GM19397 (cell line): ENCODE results near the gene HIGD1B.

Experiments used
- ATAC-seq: cut with Tn5 transposase; IDR thresholded peaks from one replicate; pipeline ENCODE4 v1.9.1; 2021; ENCODE audit warnings: mild to moderate bottlenecking, moderate library complexity; ENCODE audit not compliant: unreplicated experiment

HIGD1B gene

DNA sequence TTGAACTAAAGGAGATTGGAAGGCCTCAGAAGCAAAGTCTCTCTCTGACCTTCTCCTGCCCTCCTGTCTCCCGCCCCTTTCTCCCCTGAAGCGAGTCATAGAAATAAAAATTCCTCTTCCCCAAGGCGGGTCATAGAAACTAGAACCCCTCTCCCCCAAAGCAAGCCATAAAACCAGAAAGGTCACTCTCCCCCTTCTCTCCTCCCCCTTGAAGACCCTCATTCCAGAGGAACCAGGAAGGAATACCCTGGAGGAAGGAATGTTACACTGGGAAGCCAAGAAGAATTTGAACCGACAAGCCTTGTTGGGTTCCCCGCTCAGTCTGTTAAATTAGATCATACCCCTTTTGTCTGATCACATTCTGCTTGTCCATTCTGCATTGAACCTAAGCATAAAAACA lies 14.9 kb upstream of the HIGD1B start:
- ATAC-seq, result no peak

DNA sequence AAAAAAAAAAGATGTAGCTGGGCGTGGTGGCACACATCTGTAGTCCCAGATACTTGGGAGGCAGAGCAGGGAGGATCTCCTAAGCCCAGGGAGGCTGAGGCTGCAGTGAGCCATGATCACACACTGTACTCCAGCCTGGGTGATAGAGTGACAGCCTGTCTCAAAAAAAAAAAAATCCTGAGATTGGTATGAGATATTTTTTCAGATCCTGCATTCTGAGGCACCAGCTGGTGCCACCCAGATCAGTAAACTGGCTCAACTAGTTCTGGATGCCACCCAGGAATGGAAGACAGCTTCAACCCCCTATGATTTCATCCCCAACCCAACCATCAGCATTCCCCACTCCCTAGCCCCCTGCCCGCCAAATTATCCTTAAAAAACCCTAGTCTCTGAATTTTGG lies 10.5 kb upstream of the HIGD1B start:
- no peak for ATAC-seq

DNA sequence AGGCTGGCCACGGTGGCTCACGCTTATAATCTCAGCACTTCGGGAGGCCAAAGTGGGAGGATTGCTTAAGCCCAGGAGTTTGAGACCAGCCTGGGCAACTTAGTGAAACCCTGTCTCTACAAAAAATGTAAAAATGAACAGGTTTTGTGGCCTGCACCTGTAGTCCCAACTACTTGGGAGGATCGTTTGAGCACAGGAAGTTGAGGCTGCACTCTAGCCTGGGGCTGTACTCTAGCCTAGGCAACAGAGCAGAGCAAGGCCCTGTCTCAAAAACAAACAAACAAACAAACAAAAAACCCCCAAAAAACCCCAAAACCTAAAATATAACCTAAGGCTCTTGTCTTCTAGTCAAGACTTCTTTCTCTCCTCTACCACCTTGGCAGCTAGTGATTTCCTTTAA lies 7.4 kb upstream of the HIGD1B start:
- no peak for ATAC-seq

DNA sequence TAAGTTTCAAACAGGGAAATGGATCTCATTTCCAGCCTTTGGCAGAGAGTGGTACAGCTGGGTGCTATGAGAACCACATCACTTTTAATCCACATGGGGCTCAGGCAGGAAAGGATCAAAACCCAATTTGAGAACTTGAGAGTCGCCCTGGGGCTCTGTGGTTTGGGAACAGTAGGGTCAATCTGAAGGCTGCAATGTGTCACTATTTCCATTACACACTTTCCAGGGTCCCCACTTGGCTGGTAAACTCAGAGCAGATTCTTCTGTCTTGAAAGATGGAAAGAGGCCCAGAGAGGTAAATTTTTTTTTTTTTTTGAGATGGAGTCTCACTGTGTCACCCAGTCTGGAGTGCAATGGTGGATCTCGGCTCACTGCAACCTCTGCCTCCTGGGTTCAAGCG lies 6.7 kb upstream of the HIGD1B start:
- ATAC-seq, result no peak

DNA sequence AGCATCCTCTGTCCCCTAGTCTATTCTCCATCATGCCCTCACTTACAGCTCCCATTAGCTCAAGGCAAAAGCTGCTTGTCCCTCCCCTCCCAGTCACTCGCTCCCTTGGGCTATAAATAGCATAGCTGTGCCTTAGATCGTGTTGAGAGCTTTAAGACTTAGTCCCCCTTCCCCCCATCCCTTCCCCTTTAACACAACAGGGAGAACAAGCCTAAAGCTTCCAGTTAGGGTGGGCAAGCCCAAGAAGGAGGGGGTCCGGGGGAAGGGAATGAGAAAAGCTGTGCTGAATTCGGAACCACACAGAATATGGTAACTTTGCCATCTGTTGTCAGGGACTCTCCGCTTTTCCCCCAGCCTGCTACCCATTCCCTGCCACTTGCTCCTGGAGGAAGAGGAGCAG lies 4.9 kb upstream of the HIGD1B start:
- ATAC-seq, result no peak

DNA sequence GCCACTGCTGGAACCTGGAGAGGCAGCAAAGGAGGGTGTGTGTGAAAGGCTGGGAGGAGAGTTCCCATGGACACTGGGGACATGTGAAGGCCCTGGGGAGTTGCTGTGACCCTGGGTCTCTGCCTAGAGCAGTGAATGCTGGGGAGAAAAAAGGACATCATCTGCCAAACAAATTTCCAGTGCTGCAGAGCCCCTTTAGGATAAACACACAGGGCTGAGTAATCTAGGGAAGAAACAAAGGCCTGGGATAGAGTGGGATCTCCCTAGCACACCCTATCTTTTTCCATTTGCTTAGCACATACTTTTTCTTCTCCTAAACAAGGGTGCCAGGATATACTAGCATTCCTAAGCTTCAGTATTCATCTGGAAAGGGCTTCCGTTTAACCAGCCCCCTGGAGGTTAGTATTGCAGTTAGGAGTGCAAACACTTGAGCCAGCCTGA lies 3.3 kb upstream of the HIGD1B start:
- no peak for ATAC-seq

DNA sequence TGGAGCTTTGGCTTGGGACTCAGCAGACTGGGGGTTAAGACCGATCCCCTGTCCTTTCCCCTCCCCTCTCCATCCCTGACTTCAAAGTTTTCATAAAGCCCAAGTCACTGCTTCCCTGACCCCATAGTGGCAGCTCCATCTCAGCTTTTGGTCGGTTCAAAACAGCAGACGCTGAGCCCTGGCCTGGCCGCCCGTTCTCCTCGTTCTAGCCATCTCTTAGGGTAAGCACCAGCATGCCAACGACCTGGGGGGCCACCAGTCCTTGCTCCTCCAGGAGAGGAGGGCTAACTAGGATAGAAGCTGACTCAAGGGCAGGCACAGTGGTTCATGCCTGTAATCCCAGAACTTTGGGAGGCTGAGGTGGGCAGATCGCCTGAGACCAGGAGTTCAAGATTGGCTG lies 1.5 kb upstream of the HIGD1B start:
- no peak for ATAC-seq

DNA sequence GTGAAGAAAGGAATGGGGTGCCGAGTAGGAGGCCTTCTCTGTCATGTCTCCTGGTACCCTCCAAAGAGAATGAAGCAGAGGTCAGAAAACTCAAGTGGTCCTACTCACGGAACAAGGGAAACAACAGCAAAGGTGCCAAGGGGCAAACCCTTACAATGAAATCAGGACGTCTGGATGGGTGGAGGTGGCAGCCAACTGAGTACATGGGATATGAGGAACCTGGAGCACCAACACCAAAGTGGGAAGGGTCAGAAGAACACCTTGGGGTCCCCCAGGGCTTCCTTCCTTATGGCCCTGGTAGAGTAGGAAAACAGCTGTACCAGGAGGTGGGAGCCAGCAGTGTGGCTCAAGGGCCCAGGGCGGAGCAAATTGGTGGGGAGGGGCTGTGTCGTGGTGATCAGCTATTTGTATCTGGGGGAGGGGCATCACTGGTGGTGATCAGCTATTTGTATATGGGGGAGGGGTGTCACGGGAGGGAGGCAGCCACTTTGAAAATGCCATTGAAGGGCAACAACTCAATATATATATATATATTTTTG lies 643 bp downstream of the HIGD1B start:
- no peak for ATAC-seq

DNA sequence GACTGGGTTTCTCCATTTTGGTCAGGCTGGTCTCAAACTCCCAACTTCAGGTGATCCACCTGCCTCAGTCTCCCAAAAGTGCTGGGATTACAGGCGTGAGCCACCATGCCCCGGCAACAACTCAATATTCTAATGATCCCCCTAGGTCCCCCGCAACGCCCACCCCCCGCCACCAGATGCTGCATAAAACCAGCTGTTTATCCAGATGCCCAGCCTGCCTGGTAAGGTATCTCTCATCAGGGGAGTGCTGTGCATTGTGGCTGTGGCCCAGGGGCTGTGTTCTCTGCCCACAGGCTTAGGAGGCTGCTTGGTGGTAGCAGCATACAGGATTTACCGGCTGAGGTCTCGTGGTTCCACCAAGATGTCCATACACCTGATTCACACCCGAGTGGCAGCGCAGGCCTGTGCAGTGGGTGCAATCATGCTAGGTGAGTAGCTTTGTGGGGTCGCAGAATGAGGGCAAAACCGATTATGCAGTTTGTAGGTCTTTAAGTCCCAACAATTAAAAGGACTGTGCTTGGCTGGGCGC lies 1.3 kb downstream of the HIGD1B start:
- ATAC-seq, result no peak

DNA sequence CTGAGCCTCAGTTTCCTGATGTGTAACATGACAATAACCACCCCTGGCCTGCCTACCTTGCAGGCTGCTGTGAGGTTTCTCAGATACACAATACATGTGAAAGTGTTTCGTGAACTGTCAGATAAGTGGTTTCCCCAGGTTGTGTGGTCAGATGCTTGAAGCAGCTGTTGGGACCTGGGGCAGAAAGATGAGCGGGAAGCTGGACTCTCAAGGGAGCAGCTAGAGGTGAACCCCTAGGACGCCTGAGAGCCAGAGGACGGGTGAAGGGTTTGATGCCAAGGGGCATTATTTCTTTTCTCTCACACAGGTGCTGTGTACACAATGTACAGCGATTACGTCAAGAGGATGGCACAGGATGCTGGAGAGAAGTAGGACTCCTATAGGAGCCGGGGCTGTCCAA lies 2.3 kb downstream of the HIGD1B start:
- ATAC-seq, result no peak

DNA sequence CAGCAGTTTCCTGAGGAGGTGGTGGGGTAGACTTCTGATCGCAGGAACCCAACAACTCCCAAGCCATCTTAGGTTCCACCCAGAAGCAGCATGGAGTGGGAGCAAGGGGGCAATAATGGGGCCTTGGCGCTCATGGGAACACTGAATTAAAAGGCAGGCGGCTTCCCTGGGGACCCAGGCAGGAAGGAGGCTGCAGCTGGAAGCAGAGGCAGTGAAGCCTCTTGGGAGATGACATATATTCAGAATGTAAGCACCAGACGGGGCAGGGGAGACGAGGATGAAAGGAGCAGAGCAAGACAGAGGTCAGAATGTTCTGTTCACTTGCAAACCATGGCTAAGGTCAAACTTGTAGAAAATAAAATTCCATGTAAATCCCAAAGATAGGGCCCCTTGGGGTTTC lies 2.9 kb downstream of the HIGD1B start:
- ATAC-seq, result no peak

DNA sequence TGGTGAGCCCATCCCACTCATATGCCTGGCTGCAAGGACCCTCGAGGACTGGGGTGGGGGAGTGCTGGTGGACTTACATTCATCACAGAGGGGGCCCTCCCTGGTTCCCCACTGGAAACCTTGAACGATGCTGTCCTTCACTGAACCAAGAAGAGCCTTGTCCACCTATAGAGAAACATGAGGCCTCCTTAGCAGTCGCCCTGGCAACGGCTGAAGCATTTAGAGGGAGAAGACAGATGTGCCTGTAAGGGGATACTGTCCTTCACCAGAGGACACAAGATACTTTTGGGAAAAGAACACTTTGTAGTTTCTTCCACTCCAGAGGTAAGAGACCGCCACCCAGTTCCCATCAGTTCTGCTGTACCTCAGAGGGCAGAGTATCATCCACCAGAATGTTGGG lies 6.5 kb downstream of the HIGD1B start:
- ATAC-seq, result no peak

DNA sequence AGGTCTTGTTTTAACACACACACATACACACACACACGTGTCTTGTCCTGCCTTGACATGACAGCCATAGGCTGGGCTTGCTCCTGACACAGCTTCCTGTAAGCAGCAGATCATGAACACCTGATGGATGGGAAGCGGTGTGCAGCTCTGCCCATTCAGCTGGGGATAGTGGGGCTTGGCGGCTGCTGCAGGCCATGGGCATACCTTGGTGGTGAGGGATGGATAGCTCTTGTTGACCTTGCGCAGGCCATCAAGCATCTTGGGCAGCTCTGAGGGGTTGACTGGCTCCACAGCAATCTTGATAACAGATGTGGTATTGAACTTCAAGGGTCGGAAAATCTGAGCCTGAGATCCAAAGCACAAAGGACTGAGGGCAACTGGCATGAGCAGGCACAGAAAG lies 12.0 kb downstream of the HIGD1B start:
- ATAC-seq, result no peak

DNA sequence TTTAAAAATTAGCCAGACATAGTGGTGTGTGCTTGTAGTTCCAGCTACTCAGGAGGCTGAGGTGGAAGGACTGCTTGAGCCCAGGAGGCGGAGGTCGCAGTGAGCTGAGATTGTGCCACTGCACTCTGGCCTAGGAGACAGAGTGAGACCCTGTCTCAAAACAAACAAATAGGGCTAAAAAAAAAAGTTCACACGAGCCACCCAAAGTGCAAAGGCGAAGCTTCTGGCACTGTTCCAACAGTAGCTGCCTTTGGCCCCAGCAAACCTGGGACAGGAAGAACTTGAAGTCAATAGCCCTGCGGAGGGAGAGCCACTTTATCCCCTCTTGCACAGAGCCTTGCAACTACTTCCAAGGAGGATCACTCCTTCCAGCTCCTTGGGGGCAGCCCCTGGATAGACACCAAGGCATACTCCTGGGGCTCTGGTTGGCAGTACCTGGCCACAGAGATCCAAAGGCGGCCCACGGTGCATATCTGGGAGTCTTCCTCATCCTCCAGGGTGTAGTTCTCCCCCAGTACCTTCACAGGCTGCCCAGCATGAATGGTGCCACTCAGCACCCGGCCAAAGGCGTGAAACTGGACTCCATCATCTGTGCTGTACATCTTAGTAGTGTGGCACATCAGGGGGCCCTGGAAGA lies 14.7 kb downstream of the HIGD1B start:
- ATAC-seq, result no peak

DNA sequence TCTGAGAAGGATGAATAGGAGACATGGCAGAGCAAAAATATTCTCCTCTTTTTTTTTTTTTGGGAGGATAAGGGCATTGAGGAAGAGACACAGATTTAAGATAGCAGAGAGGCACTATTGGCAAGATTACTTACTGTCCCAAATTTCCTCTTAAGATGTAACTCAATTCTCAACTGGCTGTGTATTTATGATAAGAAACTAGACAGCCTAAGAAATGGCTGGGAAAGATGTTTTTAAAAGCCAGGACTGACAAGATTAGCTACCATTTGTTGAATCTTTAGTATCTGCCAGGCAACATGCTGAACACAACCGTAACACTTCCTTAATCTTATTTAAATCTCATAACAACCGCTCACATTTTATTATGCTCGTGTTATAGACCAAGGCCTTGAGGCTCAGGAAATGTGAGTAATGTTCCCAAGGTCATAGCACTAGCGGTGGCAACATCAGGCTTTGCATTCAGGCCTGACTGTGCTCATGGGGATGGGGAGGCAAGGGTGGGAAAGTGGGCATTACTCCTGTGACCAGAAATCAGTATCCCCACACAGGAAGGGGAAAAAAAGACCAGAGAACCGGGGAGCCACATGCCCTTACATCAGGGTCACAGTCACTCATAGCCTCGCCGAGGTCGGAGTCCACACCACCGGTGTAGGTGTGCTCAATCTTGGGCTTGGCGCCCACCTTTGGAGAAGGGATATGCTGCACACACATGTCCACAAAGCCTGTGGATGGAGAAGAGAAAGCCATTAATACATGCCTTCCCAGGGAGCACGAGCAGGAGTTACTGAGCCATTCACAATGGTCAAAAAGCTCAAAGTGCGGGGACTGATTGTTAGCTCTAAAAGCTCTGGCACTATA lies 15.6 kb downstream of the HIGD1B start:
- ATAC-seq, result no peak

DNA sequence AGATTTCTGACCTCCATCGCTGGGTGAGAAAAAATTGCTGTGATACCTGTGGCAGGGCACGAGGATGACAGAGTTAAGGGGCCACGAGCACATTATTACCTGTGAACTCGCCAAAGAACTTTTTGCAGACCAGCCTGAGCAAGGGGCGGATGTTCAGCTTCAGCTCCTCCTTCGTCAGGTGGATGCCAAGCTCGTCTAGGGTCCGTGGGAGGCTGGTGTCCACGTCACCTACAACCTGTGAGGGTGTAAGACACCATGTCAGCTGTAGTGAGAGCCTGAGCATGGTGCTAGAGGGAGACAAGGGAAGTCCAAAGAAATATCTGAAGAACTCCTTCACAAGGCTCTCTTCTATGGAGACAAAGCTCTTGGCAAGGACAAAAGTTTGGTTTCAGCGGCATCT lies 17.1 kb downstream of the HIGD1B start:
- ATAC-seq, result no peak

DNA sequence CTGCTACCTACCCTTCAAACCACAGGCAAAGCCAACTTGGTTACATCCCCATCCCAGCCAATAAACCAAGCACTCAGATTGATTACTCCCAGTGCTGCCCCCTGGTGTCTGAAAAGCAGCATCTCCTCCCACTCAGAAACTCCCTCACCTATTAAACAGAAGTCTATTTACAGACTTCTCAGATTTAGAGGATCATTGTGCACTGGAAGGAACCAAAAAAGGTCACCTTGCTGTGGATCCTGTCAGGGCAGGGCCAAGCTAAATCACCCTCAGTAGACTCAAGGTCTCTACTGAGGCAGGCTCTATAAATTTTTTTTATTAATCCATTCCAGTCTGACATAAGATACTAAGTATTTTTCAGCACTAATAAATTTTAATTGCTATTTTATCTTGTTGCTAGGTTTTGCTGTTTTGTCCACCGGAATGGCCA lies 17.6 kb downstream of the HIGD1B start:
- no peak for ATAC-seq

DNA sequence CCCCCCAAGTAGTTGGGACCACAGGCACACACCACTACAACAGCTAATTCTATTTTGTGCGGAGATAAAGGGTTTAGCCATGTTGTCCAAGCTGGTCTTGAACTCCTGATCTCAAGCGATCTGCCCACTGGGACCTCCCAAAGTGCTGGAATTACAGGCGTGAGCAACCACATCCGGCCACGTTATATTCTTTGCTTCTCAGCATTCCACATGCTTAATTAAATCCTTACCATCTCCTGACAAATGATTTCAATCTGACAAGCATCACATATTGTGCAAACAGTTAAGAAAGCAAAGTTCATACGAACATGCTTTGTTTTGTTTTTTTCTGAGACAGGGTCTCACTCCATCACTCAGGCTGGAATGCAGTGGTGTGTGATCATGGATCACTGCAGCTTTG lies 18.2 kb downstream of the HIGD1B start:
- no peak for ATAC-seq

DNA sequence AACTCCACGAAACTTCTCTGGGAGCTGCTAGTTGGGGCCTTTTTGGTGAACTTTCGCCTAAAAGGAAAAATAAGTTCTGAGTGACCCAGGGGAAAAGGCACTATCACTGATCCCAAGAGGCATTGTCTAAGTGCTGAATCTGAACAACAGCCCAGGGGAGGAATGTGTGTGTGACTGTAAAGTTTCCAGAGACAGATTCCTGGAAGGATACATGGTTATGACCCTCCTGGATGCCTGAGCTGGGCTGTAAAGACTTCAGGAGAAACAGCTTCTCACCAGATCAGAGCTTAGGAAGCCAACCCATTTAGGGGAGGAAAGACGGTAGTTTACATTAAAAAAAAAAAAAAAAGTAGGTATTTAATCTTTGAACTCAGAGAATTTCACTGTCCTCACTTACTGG lies 20.2 kb downstream of the HIGD1B start:
- ATAC-seq, result no peak

DNA sequence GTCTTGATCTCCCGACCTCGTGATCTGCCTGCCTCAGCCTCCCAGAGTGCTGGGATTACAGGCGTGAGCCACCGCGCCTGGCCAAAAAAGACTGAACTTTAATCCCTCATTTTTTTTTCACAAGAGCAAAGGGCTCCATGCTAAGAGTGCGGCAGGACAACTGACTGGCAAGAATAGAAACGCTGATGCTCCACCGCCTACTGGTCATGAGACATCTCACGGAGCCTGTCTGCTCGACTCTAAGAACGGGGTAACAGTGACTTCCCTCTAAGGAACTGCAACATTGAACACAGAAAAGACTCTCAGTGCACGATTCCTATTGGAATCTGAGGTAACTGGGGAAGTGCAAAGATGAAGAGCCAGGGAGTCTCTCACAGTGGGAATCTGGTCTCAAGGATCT lies 23.9 kb downstream of the HIGD1B start:
- ATAC-seq, result no peak

DNA sequence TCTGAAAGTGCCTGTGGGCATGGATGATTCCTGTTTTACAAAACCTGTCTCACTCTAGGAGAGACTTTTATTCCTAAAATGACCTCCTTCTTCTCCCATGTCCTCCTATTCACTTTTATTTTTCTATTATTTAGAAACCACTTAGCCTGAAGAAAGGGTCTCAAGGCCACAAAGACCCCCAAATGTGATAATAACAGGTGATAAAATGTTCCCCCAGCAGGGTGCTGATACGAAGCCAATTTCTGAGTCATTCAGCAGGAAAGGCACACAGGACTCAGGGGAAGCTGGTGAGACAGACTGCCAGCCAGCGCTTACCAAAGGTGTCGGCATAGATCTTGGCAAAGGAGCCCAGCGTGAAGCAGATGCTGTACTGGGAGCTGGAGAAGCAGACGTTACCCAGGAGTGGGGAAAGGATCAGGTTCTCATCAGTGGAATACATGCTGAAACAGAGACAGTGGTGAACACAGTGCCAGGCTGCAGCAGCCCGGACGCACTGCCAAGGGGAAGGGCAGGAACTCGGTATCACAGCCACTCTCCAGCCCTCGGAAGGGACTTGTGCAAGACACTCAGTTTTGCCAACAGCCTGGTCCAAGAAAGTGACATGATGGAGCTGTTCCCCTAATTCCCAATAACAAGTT lies 24.6 kb downstream of the HIGD1B start:
- ATAC-seq, result no peak

DNA sequence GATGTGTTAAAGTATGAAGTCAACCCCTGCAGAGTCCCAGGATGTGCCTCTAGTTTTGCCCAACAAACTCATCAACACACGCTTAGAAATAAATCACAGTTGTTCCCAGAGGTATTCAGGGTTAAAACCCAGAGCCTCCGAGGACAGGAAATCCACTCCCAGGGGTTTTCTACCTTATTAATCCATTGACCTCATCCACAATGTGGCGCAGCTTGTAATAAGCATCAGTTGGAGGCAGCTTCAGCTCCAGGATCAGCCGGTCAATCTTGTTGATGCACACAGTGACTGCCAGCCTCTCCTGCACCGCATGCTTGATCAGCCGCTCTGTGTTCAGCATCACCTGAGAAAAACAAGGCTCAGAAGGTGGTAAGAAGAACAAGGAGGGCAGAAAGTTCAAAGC lies 28.1 kb downstream of the HIGD1B start:
- no peak for ATAC-seq
